Epithelial cell of proximal tubule (primary cell): ENCODE results near the gene SPOCK1. TPM values are rescaled to one million over a fixed set of nuclear protein-coding genes. Genes with fewer than 3 reads are reported as not detected.

ENCODE experiments used
- DNase-seq: peaks from one replicate; pipeline ENCODE4 v3.0.0-alpha.2; 2011; ENCODE audit warnings: low read depth
- H3K4me3 ChIP-seq: 2 replicates; pipeline ENCODE4 v1.5.1; 2011; ENCODE audit warnings: low read depth, mild to moderate bottlenecking, low read length
- total RNA-seq: library from RNA; depleted of rRNA; stranded (reverse); fragments of >200 nt; gene quantifications from 2 replicates; pipeline ENCODE4 v1.2.3, GENCODE V29; 2015
- TF ChIP-seq, protein P1 (sequence below): conservative IDR thresholded peaks from 2 replicates; pipeline ENCODE4 v1.5.1; 2012; ENCODE audit warnings: low read depth, mild to moderate bottlenecking, low read length

SPOCK1 gene
- total RNA-seq, 1 donor from 2014 or later = 31.4 TPM

DNA sequence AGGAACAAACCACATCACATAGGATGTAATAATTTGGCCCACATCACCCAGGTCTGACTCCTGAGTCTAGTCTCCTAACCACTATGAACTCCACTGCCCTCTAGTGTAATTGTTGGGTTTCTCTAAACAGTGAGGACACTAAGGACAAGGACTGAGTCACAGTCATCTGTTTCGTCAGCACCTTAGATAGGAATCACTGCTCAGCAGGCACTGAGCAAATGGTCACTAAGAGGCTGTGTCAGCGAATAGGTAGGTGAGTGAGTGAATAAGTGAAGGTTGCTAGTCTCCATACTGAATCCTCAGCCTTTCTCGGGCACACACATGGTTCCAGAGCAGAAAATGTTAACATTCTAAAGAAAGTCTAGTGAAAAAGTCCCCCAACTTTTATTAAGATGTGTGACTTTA is 278.6 kb downstream of the SPOCK1 start:
- peak; percentile 89 for DNase-seq
- TF ChIP-seq, protein P1, sequence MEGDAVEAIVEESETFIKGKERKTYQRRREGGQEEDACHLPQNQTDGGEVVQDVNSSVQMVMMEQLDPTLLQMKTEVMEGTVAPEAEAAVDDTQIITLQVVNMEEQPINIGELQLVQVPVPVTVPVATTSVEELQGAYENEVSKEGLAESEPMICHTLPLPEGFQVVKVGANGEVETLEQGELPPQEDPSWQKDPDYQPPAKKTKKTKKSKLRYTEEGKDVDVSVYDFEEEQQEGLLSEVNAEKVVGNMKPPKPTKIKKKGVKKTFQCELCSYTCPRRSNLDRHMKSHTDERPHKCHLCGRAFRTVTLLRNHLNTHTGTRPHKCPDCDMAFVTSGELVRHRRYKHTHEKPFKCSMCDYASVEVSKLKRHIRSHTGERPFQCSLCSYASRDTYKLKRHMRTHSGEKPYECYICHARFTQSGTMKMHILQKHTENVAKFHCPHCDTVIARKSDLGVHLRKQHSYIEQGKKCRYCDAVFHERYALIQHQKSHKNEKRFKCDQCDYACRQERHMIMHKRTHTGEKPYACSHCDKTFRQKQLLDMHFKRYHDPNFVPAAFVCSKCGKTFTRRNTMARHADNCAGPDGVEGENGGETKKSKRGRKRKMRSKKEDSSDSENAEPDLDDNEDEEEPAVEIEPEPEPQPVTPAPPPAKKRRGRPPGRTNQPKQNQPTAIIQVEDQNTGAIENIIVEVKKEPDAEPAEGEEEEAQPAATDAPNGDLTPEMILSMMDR = peak; percentile 81
- H3K4me3 ChIP-seq = no peak overlapping the region

DNA sequence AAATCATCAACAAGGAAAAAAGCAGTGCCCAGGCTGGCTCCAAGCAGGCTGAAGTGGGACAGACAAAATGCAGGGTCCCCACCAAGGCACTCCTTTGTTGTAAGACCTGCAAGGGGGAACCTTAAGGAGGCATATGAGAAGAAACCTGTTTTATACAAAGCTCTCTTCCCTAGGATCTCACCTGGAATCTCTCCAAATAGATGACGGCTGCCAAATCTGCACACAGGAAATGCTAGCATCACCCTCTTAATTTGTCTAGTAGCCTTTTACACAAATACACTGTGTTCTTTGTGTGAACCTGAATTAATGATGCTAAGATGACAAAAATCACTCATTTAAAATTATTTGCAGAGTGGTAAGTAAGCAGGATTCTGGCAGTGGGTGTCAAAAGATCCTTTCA is 280.2 kb downstream of the SPOCK1 start:
- H3K4me3 ChIP-seq = no peak overlapping the region
- DNase-seq = no peak

GRCh38 chr5:137218471-137218870 is 280.7 kb downstream of the SPOCK1 start:
- TF ChIP-seq, protein P1 = no peak
- DNase-seq = peak; percentile 63
- no peak overlapping the region for H3K4me3 ChIP-seq

More for the DNA sequence above, 280.2 kb downstream of the SPOCK1 start:
- TF ChIP-seq, protein P1 = no peak

DNA sequence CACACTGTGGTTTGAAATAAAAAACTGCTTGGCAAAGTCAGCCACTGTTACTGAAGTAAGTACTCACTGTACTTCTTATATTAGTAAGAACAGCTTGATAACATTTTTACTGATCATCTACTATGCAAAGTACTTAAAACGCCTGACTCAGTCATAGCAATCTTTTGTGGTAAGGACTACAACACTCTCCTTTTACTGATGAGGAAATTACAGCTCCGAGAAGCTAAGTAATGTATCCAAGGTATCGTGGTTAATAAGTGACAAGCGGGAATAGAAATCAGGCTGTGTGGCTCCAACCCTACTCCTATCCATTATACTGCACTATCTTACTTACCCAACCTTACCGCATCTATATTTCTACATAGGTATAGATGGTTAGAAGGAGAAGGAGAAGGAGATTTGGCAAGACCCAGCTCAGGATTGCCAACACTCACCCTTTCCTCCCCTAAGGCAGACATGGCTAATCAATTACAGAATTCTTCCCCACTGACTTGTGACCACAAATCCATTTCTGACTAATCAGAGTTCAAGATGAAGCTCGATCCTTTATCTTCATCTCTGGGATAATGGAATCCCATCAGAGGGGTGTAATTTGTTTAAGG is 281.4 kb downstream of the SPOCK1 start:
- no peak overlapping the region for H3K4me3 ChIP-seq
- DNase-seq = peak; percentile 87
- TF ChIP-seq, protein P1 = no peak

- no peak overlapping the region for H3K4me3 ChIP-seq
- TF ChIP-seq, protein P1 = no peak
- no peak for DNase-seq
Observed at GRCh38 chr5:137216976-137217598, 282.0 kb downstream of the SPOCK1 start.

DNA sequence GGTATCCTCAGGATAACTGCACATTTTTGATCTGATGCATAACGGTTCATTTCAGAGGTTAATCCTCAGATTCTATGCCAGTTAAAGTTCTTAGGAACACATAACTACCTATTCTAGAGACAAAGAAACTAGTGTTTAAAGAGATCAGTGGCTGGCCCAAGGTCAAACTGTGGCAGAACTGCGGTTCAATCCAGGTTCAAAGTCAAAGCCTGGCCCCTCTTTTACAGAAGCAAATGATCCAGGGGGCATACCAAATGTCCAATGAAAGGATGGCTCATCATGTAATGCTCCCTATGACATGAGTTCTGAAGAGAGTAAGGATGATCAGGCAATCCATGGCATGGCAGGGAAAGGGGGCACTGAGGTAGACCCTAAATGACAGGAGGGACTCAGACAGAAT is 283.3 kb downstream of the SPOCK1 start:
- no peak overlapping the region for H3K4me3 ChIP-seq
- TF ChIP-seq, protein P1 = no peak
- DNase-seq = no peak

GRCh38 chr5:137215261-137215660 is 283.9 kb downstream of the SPOCK1 start:
- no peak for DNase-seq
- TF ChIP-seq, protein P1 = no peak
- H3K4me3 ChIP-seq = no peak overlapping the region
